K562 (cell line): ENCODE measurements around the gene STK11. TPM values are rescaled to one million over a fixed set of nuclear protein-coding genes. Genes with fewer than 3 reads are reported as not detected.

Experiments used
- ATAC-seq: fragments of 200-7000 bp; cut with Tn5 transposase; 3 replicates; pipeline ENCODE4 v1.9.1; 2020; ENCODE audit warnings: moderate library complexity
- BruUV-seq: library from RNA; stranded (reverse); fragments of 400-500 nt; replicated peaks from 2 replicates; lab custom pipeline; 2021; lab: Mats Ljungman, UMichigan
- CTCF ChIA-PET: fragments of 300-600 bp; formaldehyde crosslinking; extraction: SDS; loops from one replicate; lab custom pipeline; 2021; ENCODE audit warnings: low intra/inter-chr PET ratio; lab: Yijun Ruan, JAX
- POLR2A ChIA-PET: fragments of 300-600, 350-650 bp; sonication (Branson Sonifier 250); formaldehyde crosslinking; extraction: SDS; loops from one replicate; lab custom pipeline; 2021; ENCODE audit warnings: antibody characterized with exemption, inconsistent platforms; lab: Yijun Ruan, JAX
- DNase-seq, 4 experiments: peaks; one replicate each; pipeline versions ENCODE4 v3.0.0 to v3.0.0-alpha.2; 2011 to 2018; ENCODE audit warnings: low spot score in 3 of 4, mixed read lengths in 3 of 4; ENCODE audit errors: extremely low read depth in 1 of 4
- FAIRE-seq: peaks from 2 replicates; lab custom pipeline; 2011; peaks lifted over from hg19 to GRCh38; lab: Jason Lieb, UNC
- H2AFZ ChIP-seq: 2 replicates; pipeline ENCODE4 v1.6.0; 2011; ENCODE audit warnings: low read depth, low read length, control low read depth, inconsistent platforms
- H3K27ac ChIP-seq: fragments of 200-600 bp; 3 replicates; pipeline ENCODE4 v1.8.0; 2011; ENCODE audit warnings: low read depth, mild to moderate bottlenecking, control low read depth, inconsistent platforms, low read length, moderate library complexity, mixed read lengths; ENCODE audit errors: extremely low read depth
- H3K27me3 ChIP-seq, 2 experiments: fragments of 300-600 bp in 1 of 2; 2 replicates in 1 of 2; 3 replicates in 1 of 2; pipeline versions ENCODE4 v1.6.0 to v1.8.0; 2011; ENCODE audit warnings: inconsistent platforms in 2 of 2, low read length in 2 of 2, mild to moderate bottlenecking in 1 of 2, mixed read lengths in 1 of 2, moderate library complexity in 1 of 2; ENCODE audit not compliant: control insufficient read depth in 2 of 2, insufficient read depth in 2 of 2
- H3K36me3 ChIP-seq: fragments of 300-600 bp; 3 replicates; pipeline ENCODE4 v1.8.0; 2011; ENCODE audit warnings: mild to moderate bottlenecking, low read length, inconsistent platforms; ENCODE audit not compliant: control insufficient read depth, insufficient read depth
- H3K4me1 ChIP-seq, 2 experiments: fragments of 200-600 bp in 1 of 2; replicated peaks in 1 of 2; 2 replicates in 1 of 2; 3 replicates in 1 of 2; pipeline versions ENCODE4 v1.5.1 to v1.8.0; 2011; ENCODE audit warnings: inconsistent platforms in 2 of 2, low read length in 2 of 2, mild to moderate bottlenecking in 1 of 2, mixed read lengths in 1 of 2, moderate library complexity in 1 of 2; ENCODE audit not compliant: control insufficient read depth in 2 of 2, insufficient read depth in 2 of 2
- H3K4me2 ChIP-seq: 2 replicates; pipeline ENCODE4 v1.6.1; 2011; ENCODE audit warnings: low read length, control low read depth, inconsistent platforms, mixed read lengths; ENCODE audit not compliant: insufficient read depth
- H3K4me3 ChIP-seq: fragments of 200-600 bp; sonication (generic), shearing (Covaris generic); 2 replicates; pipeline ENCODE4 v1.5.1; 2016; ENCODE audit warnings: control low read depth, inconsistent platforms
- H3K79me2 ChIP-seq: fragments of 200-600 bp; 3 replicates; pipeline ENCODE4 v1.8.0; 2011; ENCODE audit warnings: low read length, inconsistent platforms; ENCODE audit not compliant: control insufficient read depth, insufficient read depth
- H3K9ac ChIP-seq, 2 experiments: 2 replicates each; pipeline versions ENCODE4 v1.6.0 to v1.6.1; 2011; ENCODE audit warnings: low read depth in 2 of 2, low read length in 2 of 2, control low read depth in 1 of 2, inconsistent platforms in 1 of 2, mild to moderate bottlenecking in 1 of 2, mixed read lengths in 1 of 2; ENCODE audit not compliant: insufficient read depth in 1 of 2
- H3K9me1 ChIP-seq: one replicate; pipeline ENCODE4 v1.6.0; 2011; ENCODE audit warnings: inconsistent platforms, mild to moderate bottlenecking, low read length, moderate library complexity; ENCODE audit not compliant: control insufficient read depth, insufficient read depth
- H3K9me3 ChIP-seq: replicated peaks from 2 replicates; pipeline ENCODE4 v1.5.1; 2011; ENCODE audit warnings: low read depth, low read length, inconsistent platforms; ENCODE audit not compliant: control insufficient read depth, insufficient read depth
- H4K20me1 ChIP-seq: replicated peaks from 2 replicates; pipeline ENCODE4 v1.6.1; 2011; ENCODE audit warnings: low read length, inconsistent platforms, mixed read lengths; ENCODE audit not compliant: control insufficient read depth, insufficient read depth
- ASH1L ChIP-seq: fragments of 450-650 bp; IDR thresholded peaks from 2 replicates; pipeline ENCODE4 v1.6.1; 2018; ENCODE audit warnings: borderline replicate concordance, mild to moderate bottlenecking, low read depth; ENCODE audit not compliant: partially characterized antibody
- CHD1 ChIP-seq: fragments of 200-600 bp; sonication (generic); IDR thresholded peaks from one replicate; pipeline ENCODE4 v1.6.1; 2012; ENCODE audit warnings: mild to moderate bottlenecking, moderate library complexity, low read length, inconsistent platforms
- GTF2F1 ChIP-seq: IDR thresholded peaks from 2 replicates; pipeline ENCODE4 v1.6.1; 2011; ENCODE audit warnings: low read depth, low read length, improper control_type of control experiment
- HDAC1 ChIP-seq, 2 experiments: fragments of 450-650 bp; IDR thresholded peaks; 2 replicates each; pipeline ENCODE4 v1.6.1; 2016 to 2017; ENCODE audit warnings: inconsistent platforms in 1 of 2, mild to moderate bottlenecking in 1 of 2, moderate library complexity in 1 of 2
- HNRNPK ChIP-seq: fragments of 200-400 bp; formaldehyde crosslinking; IDR thresholded peaks from one replicate; pipeline ENCODE4 v1.6.1; 2018; ENCODE audit warnings: mild to moderate bottlenecking, low read depth, low read length; ENCODE audit not compliant: poor library complexity, severe bottlenecking
- KDM2B ChIP-seq: fragments of 250-450 bp; sonication (Bioruptor Pico); IDR thresholded peaks from 2 replicates; pipeline ENCODE4 v1.8.0; 2021; ENCODE audit warnings: mild to moderate bottlenecking, moderate library complexity
- MTF1 ChIP-seq: fragments of 250-450 bp; sonication (Bioruptor Pico); IDR thresholded peaks from 2 replicates; pipeline ENCODE4 v1.9.0; 2021; ENCODE audit warnings: moderate library complexity, mild to moderate bottlenecking, inconsistent platforms, borderline replicate concordance
- MYNN ChIP-seq, 2 experiments: sonication (generic); formaldehyde crosslinking in 1 of 2; IDR thresholded peaks; 2 replicates each; pipeline versions ENCODE4 v1.5.0 to v1.6.1; 2016 to 2020; ENCODE audit warnings: antibody characterized with exemption in 1 of 2, missing genetic modification reagents in 1 of 2
- POLR2A ChIP-seq: fragments of 450-650 bp; conservative IDR thresholded peaks from 2 replicates; pipeline ENCODE4 v1.6.1; 2016
- RBFOX2 ChIP-seq: fragments of 200-400 bp; formaldehyde crosslinking; IDR thresholded peaks from 2 replicates; pipeline ENCODE4 v1.6.1; 2017; ENCODE audit warnings: low read depth, mild to moderate bottlenecking, low read length, moderate library complexity
- RBM15 ChIP-seq: fragments of 200-400 bp; formaldehyde crosslinking; IDR thresholded peaks from 2 replicates; pipeline ENCODE4 v1.6.1; 2018; ENCODE audit warnings: mild to moderate bottlenecking, low read length, moderate library complexity; ENCODE audit not compliant: insufficient read depth
- YY1 ChIP-seq, 3 experiments: IDR thresholded peaks; 2 replicates each; pipeline ENCODE4 v1.6.1; 2011; ENCODE audit warnings: low read length in 2 of 3, mild to moderate bottlenecking in 2 of 3, moderate library complexity in 2 of 3, borderline replicate concordance in 1 of 3, control low read depth in 1 of 3, low read depth in 1 of 3; ENCODE audit not compliant: insufficient read depth in 3 of 3, insufficient replicate concordance in 2 of 3, control insufficient read depth in 1 of 3, insufficient read length in 1 of 3; ENCODE audit errors: extremely low read depth in 1 of 3
- ZBTB7A ChIP-seq: IDR thresholded peaks from 2 replicates; pipeline ENCODE4 v1.6.1; 2011; ENCODE audit warnings: low read depth, mild to moderate bottlenecking, low read length, moderate library complexity, borderline replicate concordance; ENCODE audit not compliant: control insufficient read depth
- WGBS: fragments of 100-300 bp; shearing (Covaris generic); methylation state at CpG from one replicate; pipeline ENCODE4 v1.1.6; 2016; ENCODE audit warnings: low coverage, mixed read lengths; ENCODE audit not compliant: insufficient coverage; ENCODE audit errors: missing lambda C conversion rate; 5-methylcytosine and 5-hydroxymethylcytosine counted together
- in situ Hi-C: fragments of 300-500 bp; cut with MboI; formaldehyde crosslinking; loops from 4 replicates; pipeline ENCODE4 v1.15.0; 2018; ENCODE audit warnings: inconsistent platforms, mixed read lengths
- intact Hi-C: fragments of 100-400 bp; cut with micrococcal nuclease; formaldehyde crosslinking; loops from 2 replicates; pipeline ENCODE4 v1.14.2; 2022
- polyA plus RNA-seq, 8 experiments: library from polyadenylated mRNA; depleted of rRNA in 4 of 8; stranded (reverse) in 5 of 8; unstranded in 3 of 8; fragments of >200 nt; fragmentation: Nextera tagmentation in 2 of 8; fragmentation: Illumina TruSeq in 1 of 8; extraction: Ambion mirVana in 2 of 8; extraction: Trizol in 1 of 8; gene quantifications; 2 replicates each; pipeline versions ENCODE4 v1.2.1 to v1.2.3, GENCODE V29; 2011 to 2014; ENCODE audit warnings: inconsistent platforms in 1 of 8, missing spikeins in 1 of 8
- total RNA-seq, 7 experiments: library from RNA; depleted of rRNA in 6 of 7; stranded (reverse); fragments of >200 nt in 6 of 7; fragmentation: Illumina TruSeq in 2 of 7; extraction: Trizol in 2 of 7; gene quantifications; 2 replicates each; pipeline versions ENCODE4 v1.2.1 to v1.2.3, GENCODE V29; 2011 to 2021; ENCODE audit warnings: low replicate concordance in 1 of 7

The STK11 gene
- total and polyA plus RNA-seq, 9 of the 15 experiments (the other 6 are each of a cell fraction or from before 2014, with no cell fraction given): 0.15 to 96.5 (median 31.7) TPM

GRCh38 chr19:1249298-1249989 is 43.9 kb downstream of the STK11 start (continued):
- TF ChIP-seq RBM15: no peak
- no peak for TF ChIP-seq GTF2F1
- TF ChIP-seq RBFOX2: peak; percentile 86
- no peak for TF ChIP-seq MTF1

DNA sequence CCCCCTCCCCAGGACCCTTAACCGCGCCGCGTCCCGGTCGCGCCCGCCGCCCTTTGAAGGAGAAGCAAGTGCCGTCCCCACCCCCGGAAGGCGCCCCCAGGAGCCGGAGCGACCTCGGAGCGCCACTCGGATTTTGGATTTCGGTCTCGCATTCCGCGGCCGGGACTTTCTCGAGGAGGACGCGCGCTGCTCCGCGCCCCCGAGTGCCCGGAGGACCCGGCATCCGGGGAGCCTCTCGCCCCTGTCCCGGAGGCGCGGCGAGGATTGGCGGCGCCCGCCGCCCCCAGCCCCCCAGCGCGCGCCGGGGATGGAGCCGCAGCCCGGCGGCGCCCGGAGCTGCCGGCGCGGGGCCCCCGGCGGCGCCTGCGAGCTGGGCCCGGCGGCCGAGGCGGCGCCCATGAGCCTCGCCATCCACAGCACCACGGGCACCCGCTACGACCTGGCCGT is 44.4 kb downstream of the STK11 start:
- Histone ChIP-seq H3K4me3 (peak overlapping the region; percentile 93), H2AFZ (no peak overlapping the region), H3K9me1 (no peaks in the 10 kb centered on the region), H3K9ac (peak overlapping the region; percentile 79 to 96), H3K79me2 (peaks cover 62% of the 10 kb centered on the region), H4K20me1 (no peaks in the 10 kb centered on the region), H3K27ac (peak overlapping the region; percentile 82), H3K27me3 (no peaks in the 10 kb centered on the region), H3K4me1 (peaks cover 36 to 95% of the 10 kb centered on the region in 2 experiments), H3K36me3 (peaks cover 53% of the 10 kb centered on the region; the same call in 1 of the 3 replicates), H3K9me3 (no peaks in the 10 kb centered on the region), H3K4me2 (peak overlapping the region; percentile 84)
- DNase-seq (no peak), FAIRE-seq (no peak), ATAC-seq (no peak)
- WGBS: 0% methylated on average over 23 of the region's 67 CpGs
- ChIA-PET POLR2A (interaction anchor here (0.6 to 1.0 kb wide), 3 partner anchors 17 to 340 kb away, joined by 3 to 8 read pairs (median 4); partner anchors contain the start of gene CIRBP), CTCF (interaction anchor here (0.7 kb wide), 1 partner anchor 162 kb away, joined by 6 read pairs; no protein-coding TSS in a partner anchor)
- intact Hi-C loops (loop anchor here (1.0 kb wide), 1 partner anchor 16 kb away; no protein-coding TSS in a partner anchor), in situ Hi-C loops (loop anchor here (25.0 kb wide), 1 partner anchor 488 kb away; the partner anchor contains the start of gene MISP)
- BruUV-seq: no TSS peak
- TF ChIP-seq CHD1: peak; percentile 89
- TF ChIP-seq POLR2A: no peak
- peak; percentile 67; the same call in 1 of the 2 replicates for TF ChIP-seq ZBTB7A
- TF ChIP-seq MYNN (IDR thresholded peaks at IDR 0.05): no peak
- TF ChIP-seq MYNN (CRISPR knock-in tag; IDR thresholded peaks at IDR 0.05): no peak
- peak in 2 of 3 experiments; percentile 14 to 28 for TF ChIP-seq YY1 (IDR thresholded peaks at IDR 0.05; ENCODE audit: borderline replicate concordance in 1 of 3, control insufficient read depth in 1 of 3, extremely low read depth in 1 of 3, insufficient read depth in 3 of 3, insufficient read length in 1 of 3, insufficient replicate concordance in 2 of 3, low read depth in 1 of 3, low read length in 2 of 3)
- TF ChIP-seq ASH1L: no peak
- TF ChIP-seq KDM2B (CRISPR knock-in tag): peak; percentile 66; the same call in 1 of the 2 replicates
- peak; percentile 10 for TF ChIP-seq HNRNPK
- TF ChIP-seq HDAC1 (IDR thresholded peaks at IDR 0.05): peak in 1 of 2 experiments; percentile 54; a peak in 2 of 4 replicates
